ENCODE measurements around the gene RPS15. TPM values are rescaled to one million over a fixed set of nuclear protein-coding genes. Genes with fewer than 3 reads are reported as not detected.
A peak's percentile ranks its signal among the peaks of the same experiment; 100 is the strongest.

RPS15 gene
- total and polyA plus RNA-seq, 10 of the 15 experiments (the other 5 are each of a cell fraction or from before 2014, with no cell fraction given) = 559 to 3,158 (median 1,413) TPM

DNA sequence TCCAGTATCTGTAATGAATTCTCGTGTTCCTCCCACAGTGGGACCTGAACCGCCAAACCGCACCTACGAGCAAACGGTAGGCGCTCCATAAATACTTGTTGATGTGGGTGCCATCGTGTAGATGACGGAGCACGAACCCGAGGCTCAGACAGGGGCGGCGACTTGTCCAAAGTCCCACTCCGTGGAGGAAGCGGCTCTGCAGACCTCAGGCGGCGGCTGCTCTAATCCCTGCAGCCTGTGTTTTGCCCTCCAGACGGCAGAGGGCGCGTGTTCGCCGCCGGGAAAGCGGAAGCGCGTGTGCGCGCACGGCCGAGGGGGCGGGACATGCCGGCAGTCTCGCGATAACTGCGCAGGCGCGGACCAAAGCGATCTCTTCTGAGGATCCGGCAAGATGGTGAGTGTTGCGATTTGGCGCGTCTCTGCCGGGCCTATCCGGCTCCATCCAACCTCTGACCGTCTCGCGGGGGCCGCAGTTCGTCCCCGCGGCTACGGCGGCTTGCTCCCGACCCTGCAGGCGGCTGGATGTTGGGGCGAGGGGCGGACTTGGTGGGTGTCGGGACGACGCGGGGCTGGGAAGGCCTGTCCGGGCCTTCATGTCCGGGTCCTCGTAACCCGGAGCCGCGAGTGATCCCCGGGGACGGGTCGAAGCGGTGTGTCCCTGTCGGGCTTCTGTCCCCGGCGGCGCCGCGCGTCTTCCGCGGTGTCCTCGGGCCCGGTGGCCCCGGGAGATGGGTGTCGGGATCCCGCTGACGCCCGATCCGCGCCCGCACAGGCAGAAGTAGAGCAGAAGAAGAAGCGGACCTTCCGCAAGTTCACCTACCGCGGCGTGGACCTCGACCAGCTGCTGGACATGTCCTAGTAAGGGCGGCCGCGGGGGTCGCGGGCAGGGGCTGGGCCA, at the start of gene RPS15 (continued):
- TF ChIP-seq, protein P1, sequence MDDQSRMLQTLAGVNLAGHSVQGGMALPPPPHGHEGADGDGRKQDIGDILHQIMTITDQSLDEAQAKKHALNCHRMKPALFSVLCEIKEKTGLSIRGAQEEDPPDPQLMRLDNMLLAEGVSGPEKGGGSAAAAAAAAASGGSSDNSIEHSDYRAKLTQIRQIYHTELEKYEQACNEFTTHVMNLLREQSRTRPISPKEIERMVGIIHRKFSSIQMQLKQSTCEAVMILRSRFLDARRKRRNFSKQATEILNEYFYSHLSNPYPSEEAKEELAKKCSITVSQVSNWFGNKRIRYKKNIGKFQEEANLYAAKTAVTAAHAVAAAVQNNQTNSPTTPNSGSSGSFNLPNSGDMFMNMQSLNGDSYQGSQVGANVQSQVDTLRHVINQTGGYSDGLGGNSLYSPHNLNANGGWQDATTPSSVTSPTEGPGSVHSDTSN (IDR thresholded peaks at IDR 0.05; ENCODE audit: insufficient replicate concordance, low read depth, low read length) = no peak
- peak; percentile 87 for TF ChIP-seq ZSCAN29 (IDR thresholded peaks at IDR 0.05)
- no peak for TF ChIP-seq JUNB (IDR thresholded peaks at IDR 0.05)
- no peak for TF ChIP-seq MEF2B (IDR thresholded peaks at IDR 0.05; ENCODE audit: partially characterized antibody, poor library complexity, severe bottlenecking)
- TF ChIP-seq HDAC2 (IDR thresholded peaks at IDR 0.05) = no peak
- TF ChIP-seq, protein P2, sequence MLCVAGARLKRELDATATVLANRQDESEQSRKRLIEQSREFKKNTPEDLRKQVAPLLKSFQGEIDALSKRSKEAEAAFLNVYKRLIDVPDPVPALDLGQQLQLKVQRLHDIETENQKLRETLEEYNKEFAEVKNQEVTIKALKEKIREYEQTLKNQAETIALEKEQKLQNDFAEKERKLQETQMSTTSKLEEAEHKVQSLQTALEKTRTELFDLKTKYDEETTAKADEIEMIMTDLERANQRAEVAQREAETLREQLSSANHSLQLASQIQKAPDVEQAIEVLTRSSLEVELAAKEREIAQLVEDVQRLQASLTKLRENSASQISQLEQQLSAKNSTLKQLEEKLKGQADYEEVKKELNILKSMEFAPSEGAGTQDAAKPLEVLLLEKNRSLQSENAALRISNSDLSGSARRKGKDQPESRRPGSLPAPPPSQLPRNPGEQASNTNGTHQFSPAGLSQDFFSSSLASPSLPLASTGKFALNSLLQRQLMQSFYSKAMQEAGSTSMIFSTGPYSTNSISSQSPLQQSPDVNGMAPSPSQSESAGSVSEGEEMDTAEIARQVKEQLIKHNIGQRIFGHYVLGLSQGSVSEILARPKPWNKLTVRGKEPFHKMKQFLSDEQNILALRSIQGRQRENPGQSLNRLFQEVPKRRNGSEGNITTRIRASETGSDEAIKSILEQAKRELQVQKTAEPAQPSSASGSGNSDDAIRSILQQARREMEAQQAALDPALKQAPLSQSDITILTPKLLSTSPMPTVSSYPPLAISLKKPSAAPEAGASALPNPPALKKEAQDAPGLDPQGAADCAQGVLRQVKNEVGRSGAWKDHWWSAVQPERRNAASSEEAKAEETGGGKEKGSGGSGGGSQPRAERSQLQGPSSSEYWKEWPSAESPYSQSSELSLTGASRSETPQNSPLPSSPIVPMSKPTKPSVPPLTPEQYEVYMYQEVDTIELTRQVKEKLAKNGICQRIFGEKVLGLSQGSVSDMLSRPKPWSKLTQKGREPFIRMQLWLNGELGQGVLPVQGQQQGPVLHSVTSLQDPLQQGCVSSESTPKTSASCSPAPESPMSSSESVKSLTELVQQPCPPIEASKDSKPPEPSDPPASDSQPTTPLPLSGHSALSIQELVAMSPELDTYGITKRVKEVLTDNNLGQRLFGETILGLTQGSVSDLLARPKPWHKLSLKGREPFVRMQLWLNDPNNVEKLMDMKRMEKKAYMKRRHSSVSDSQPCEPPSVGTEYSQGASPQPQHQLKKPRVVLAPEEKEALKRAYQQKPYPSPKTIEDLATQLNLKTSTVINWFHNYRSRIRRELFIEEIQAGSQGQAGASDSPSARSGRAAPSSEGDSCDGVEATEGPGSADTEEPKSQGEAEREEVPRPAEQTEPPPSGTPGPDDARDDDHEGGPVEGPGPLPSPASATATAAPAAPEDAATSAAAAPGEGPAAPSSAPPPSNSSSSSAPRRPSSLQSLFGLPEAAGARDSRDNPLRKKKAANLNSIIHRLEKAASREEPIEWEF (IDR thresholded peaks at IDR 0.05; ENCODE audit: insufficient replicate concordance, low read depth, low read length) = no peak
- TF ChIP-seq BRCA1 (IDR thresholded peaks at IDR 0.05; ENCODE audit: low read depth, low read length) = peak; percentile 89
- TF ChIP-seq, protein P3, sequence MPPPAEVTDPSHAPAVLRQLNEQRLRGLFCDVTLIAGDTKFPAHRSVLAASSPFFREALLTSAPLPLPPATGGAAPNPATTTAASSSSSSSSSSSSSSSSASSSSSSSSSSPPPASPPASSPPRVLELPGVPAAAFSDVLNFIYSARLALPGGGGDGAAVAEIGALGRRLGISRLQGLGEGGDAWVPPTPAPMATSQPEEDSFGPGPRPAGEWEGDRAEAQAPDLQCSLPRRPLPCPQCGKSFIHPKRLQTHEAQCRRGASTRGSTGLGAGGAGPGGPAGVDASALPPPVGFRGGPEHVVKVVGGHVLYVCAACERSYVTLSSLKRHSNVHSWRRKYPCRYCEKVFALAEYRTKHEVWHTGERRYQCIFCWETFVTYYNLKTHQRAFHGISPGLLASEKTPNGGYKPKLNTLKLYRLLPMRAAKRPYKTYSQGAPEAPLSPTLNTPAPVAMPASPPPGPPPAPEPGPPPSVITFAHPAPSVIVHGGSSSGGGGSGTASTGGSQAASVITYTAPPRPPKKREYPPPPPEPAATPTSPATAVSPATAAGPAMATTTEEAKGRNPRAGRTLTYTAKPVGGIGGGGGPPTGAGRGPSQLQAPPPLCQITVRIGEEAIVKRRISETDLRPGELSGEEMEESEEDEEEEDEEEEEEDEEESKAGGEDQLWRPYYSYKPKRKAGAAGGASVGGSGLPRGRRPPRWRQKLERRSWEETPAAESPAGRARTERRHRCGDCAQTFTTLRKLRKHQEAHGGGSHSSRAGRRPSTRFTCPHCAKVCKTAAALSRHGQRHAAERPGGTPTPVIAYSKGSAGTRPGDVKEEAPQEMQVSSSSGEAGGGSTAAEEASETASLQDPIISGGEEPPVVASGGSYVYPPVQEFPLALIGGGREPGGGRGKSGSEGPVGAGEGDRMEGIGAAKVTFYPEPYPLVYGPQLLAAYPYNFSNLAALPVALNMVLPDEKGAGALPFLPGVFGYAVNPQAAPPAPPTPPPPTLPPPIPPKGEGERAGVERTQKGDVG (CRISPR knock-in tag; IDR thresholded peaks at IDR 0.05) = no peak
- TF ChIP-seq SRF (IDR thresholded peaks at IDR 0.05; ENCODE audit: low read depth in 2 of 2, low read length in 2 of 2) = peak in 1 of 2 experiments; percentile 52; a peak in 1 of 4 replicates
- TF ChIP-seq, protein P4, sequence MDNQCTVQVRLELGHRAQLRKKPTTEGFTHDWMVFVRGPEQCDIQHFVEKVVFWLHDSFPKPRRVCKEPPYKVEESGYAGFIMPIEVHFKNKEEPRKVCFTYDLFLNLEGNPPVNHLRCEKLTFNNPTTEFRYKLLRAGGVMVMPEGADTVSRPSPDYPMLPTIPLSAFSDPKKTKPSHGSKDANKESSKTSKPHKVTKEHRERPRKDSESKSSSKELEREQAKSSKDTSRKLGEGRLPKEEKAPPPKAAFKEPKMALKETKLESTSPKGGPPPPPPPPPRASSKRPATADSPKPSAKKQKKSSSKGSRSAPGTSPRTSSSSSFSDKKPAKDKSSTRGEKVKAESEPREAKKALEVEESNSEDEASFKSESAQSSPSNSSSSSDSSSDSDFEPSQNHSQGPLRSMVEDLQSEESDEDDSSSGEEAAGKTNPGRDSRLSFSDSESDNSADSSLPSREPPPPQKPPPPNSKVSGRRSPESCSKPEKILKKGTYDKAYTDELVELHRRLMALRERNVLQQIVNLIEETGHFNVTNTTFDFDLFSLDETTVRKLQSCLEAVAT (IDR thresholded peaks at IDR 0.05) = peak; percentile 84
- peak; percentile 94 for TF ChIP-seq NBN (IDR thresholded peaks at IDR 0.05)
- no peak for TF ChIP-seq ZNF217 (IDR thresholded peaks at IDR 0.05)
- TF ChIP-seq CBX5 (IDR thresholded peaks at IDR 0.05; ENCODE audit: low read depth) = 0 out of 2 replicates have a peak, but pooled peaks have one; percentile 68
- no peak for TF ChIP-seq SUZ12 (IDR thresholded peaks at IDR 0.05; ENCODE audit: unreplicated experiment)
- no peak for TF ChIP-seq CHD1 (IDR thresholded peaks at IDR 0.05; ENCODE audit: low read depth, low read length)
- peak; percentile 88 for TF ChIP-seq ZBED1 (IDR thresholded peaks at IDR 0.05; ENCODE audit: borderline replicate concordance)
- no peak for TF ChIP-seq TBL1XR1 (IDR thresholded peaks at IDR 0.05; ENCODE audit: low read depth, low read length)
- no peak for TF ChIP-seq ZZZ3 (IDR thresholded peaks at IDR 0.05; ENCODE audit: control insufficient read depth, insufficient read length, low read depth)
